ENCODE results near the gene TJP2.
"Not testable (repeated sequence)": the region's sequence is repeated elsewhere in the genome, so short reads cannot be mapped to it uniquely, and the experiment has no call there.

- not testable (repeated sequence) for TF ChIP-seq POLR2A, CTCF (IDR thresholded peaks at IDR 0.05)
Observed at GRCh38 chr9:69306895-69307445, 132.9 kb downstream of the TJP2 start.

All from lower leg skin (tissue), 3 donors.